ENCODE data around the gene IRX6.

Gene IRX6

GRCh38 chr16:55323637-55324271, at the start of gene IRX6:
Gene IRX6, plus strand, starts transcription at chr16:55324203. Its CDS starts 889 bp downstream, at chr16:55325092.
- no peak for DNase-seq

DNA sequence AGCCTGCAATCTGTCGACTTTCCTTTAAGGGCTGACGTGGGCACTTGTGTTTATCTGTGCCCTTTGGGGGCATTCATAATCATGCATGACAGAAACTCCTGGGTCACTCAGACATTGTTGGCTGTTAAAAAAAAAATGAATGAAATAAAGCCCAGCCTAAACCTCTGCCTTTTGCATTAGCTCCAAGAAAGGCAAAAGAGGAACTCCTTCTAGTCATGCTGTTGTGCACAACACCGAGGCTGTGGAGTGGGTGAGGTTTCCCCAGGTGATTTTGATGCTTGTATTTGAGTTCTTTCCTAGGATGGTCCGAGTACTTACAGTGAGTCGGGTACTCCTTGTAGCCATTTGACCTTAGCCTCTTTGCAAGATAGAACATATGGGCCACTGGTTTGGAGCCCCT, 49.6 kb upstream of the IRX6 start:
- DNase-seq = no peak

- no peak for DNase-seq
Observed at GRCh38 chr16:55275167-55275566, 48.8 kb upstream of the IRX6 start.

GRCh38 chr16:55275869-55276268, 48.1 kb upstream of the IRX6 start:
- no peak for DNase-seq

DNA sequence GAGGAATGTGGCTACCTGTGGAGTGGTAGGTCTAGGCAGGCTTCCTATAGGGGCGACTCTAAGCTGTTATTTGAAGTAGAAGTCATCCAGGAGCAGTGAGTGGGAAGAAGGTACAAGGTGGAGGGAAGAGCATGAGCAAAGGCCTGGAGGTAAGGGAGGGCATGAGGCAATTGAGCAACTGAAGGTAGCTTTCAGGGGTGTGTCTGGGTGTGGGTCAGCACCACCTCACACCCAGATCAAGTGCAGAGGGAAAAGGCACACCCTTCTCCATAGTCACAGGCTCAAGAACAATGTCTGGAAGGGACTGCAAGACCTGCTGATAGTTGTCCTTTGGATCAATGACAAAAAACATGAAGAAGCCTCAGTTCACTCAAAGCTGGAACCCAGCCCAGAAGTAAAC, 46.5 kb upstream of the IRX6 start:
- DNase-seq = no peak

- DNase-seq = no peak
Observed at GRCh38 chr16:55279598-55279997, 44.4 kb upstream of the IRX6 start.

DNA sequence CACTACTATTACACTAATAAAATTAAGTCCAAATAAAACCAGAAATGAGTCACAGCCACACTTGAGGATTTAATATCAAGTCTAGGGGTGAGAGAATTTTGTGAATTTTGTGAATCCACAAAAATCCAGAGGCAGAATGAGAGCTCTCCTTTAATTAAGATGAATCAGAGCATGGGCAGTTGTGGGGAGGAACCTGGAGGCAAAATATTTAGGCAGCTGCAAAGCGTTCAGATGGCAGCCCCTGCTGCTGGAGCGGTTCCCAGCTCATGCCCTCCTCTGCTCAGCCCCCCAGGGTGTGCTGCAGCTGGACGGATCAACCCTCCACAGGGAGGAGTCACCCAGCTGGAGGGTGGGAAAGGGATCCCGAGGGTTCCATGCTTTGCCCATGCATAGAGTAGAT, 43.4 kb upstream of the IRX6 start:
- DNase-seq = no peak

DNA sequence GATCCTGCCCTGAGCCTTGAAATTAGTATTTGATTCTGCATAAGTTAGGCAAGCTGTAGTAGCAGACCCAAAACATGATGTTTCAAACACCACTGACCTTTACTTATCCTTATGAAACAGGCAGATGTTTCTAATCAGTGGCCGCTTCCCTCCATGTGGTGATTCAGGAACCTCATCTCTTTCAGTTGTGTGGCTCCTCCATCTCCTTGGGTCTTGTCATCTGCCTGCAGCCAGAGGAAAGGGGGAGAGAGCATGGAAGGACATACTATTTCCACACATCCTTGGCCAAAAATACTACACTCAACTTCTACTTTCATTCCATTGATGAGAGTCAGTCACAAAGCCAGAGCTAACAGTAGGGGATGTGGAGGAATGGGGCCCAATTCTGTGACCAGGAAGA, 41.6 kb upstream of the IRX6 start:
- no peak for DNase-seq

DNA sequence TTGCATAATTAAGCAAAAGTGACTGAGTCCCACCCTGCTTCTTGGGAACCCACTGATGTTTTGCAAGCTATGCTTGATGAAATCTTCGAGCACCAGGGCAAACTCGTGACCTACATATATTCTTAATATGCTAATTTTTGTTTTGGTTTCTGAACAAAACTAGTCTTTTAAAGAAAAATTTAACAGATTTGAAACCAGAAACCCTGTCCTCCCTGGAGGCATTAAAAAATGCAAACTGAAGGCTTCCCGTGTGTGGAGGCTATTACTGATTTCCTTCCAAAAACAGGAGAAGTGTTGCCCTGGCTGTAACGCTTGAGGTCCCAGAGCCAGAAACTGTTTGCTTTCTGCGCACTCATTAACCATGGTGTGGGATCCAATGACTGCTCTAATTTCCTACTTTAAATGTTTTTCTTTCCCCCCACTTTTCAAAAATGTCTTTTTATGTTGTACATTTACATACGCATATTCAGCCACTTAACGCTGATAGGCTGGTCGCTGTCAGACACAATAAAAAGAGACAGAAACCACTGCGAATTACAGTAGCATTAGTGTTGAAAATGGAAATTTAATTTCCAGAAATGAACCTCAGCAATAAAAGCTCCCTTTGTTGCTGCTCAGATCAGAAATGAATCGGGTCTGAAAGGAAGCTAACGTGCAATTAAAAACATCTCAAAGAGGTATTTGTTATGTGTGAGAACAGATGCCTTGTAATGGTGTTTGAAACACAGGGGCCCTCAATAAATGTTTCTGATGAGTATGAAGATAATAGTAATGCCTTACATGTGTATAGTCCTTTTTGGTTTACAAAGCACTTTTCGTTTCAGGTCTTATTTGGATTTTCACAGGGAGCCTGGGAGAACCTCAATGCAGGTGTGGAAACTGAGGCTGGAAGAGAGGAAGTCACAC, 39.9 kb upstream of the IRX6 start:
- no peak for DNase-seq

DNA sequence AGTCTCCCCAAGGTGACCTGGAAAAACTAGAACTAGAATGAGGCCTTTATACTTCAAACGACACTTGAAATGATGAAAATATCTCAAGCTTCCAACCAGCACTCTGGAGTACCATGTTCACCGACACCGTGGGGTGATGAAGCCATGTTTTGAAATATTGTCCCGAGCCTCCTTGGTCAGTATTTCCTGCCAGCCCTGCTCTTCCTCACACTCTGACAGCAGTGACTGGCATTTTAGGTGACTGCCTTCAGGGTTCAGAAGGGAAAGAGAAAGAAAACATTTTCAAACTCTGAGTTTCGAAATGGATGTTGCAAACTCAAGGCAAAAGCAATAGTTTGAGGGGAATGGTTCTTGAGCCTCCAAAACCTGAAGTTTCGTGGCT, 39.3 kb upstream of the IRX6 start:
- no peak for DNase-seq

GRCh38 chr16:55285586-55285985, 38.4 kb upstream of the IRX6 start:
- DNase-seq = no peak

GRCh38 chr16:55289353-55289752, 34.6 kb upstream of the IRX6 start:
- no peak for DNase-seq

DNA sequence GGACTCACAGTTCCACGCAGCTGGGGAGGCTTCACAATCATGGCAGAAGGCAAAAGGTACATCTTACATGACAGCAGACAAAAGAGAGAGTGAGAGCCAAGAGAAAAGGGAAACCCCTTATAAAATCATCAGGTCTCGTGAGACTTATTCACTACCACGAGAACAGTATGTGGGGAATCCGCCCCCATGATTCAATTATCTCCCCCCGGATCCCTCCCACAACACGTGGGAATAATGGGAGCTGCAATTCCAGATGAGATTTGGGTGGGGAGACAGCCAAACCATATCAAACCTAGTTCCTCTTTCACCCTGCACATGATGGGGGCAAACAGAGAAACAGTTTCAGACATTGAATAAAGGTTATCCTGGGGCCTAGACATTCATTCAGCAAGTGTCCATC, 32.2 kb upstream of the IRX6 start:
- no peak for DNase-seq

DNA sequence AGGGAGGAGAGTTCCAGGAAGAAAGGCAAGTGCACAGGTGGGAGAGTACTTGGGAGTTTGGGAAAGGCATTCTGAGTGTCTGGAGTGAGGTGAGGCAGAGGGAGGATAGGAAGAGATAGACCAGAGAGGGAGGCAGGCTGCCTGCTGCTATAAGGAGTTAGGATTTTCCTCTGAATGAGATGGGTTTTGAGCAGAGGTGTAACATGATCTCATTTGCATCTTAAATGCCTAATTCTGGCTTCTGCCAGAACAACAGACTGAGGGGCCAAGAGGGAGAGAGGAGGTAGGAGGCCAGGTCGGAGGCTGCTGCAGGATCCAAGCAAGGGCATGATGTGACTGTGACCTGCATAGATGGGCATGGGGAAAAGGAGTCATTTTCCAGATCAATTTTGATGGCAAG, 31.5 kb upstream of the IRX6 start:
- no peak for DNase-seq

GRCh38 chr16:55294129-55294528, 29.9 kb upstream of the IRX6 start:
- no peak for DNase-seq

- no peak for DNase-seq
Observed at GRCh38 chr16:55294931-55295342, 29.1 kb upstream of the IRX6 start.

- DNase-seq = no peak
Observed at GRCh38 chr16:55297062-55297909, 26.7 kb upstream of the IRX6 start.

GRCh38 chr16:55297910-55298479, 26.0 kb upstream of the IRX6 start:
- no peak for DNase-seq

DNA sequence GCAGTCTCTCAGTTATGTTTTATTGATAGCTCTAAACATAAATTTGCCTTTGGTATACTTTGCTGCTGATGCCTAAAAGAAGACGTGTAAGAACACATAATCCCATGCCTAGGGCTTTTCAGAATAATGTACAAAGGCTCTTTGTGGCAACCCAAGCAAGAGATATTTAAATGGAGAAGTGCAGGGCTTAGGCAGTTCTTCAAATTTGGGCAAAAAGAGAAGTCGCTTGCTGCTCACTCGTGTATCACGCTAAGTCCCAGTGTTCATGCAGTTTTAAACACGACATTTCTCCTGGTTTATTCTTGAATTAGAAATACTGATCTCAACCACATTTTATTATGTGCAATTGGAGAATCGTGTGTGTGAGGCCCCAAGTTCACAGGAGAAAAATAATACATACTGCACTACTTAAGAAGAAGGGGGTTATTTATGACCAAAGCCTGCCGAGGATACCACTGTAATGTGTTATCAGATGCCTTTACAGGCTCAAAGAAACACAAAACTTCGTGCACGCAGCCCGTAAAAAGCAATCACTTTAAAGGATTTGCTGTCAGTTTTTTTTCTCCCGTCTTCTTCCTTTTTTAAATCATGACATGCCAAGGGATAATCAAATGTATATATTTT, 22.5 kb upstream of the IRX6 start:
- DNase-seq = no peak

GRCh38 chr16:55302635-55303034, 21.4 kb upstream of the IRX6 start:
- DNase-seq = no peak

GRCh38 chr16:55308973-55309372, 15.0 kb upstream of the IRX6 start:
- DNase-seq = no peak

DNA sequence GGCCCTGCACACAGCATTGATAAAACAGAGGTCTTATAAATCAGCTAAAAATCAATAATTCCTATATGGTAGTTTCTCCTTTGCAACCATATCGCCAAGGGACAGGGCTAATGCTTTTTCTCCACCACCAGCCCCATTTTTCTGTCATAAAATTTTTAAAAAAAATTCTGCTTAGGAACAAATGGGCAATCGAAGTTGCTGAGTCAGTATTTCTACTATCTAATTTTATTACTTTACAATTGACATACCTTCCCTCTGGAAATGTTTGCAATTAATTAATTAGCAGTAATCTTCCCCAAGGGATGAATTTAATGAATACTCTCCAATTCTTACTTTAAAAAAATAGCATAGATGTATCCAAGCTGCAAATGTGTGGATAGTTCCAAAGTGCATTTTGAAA, 1.7 kb upstream of the IRX6 start:
- no peak for DNase-seq

Data from activated CD4-positive, alpha-beta T cell treated with anti-CD3 and anti-CD28 coated beads, Interleukin-2, amount 50 U/mL, for 16 hours (primary cell).